ENCODE data around the gene UNC13C. TPM values are rescaled to one million over a fixed set of nuclear protein-coding genes. Genes with fewer than 3 reads are reported as not detected.

The UNC13C gene
- total and polyA plus RNA-seq, 8 donors, result 0.03 to 6.4 (median 2.3) TPM; not detected in 3

- no peak overlapping the region for H3K4me3 ChIP-seq
- H3K9me3 ChIP-seq, result no peaks in the 10 kb centered on the region
- WGBS, 5 donors, result 23 to 43% (median 37%) methylated on average over 3 of the region's 3 CpGs
- no peaks in the 10 kb centered on the region for H3K27me3 ChIP-seq
- no peaks in the 10 kb centered on the region for H3K4me1 ChIP-seq
- no peak for TF ChIP-seq POLR2A (IDR thresholded peaks at IDR 0.05)
- TF ChIP-seq POLR2AphosphoS5 (IDR thresholded peaks at IDR 0.05), result no peak
- no peak for TF ChIP-seq EP300 (IDR thresholded peaks at IDR 0.05)
- no peak for TF ChIP-seq CTCF (IDR thresholded peaks at IDR 0.05)
- H3K27ac ChIP-seq, result no peak overlapping the region
- intact Hi-C loops (cut with DNase I; ENCODE audit: low total_unique reads), result no loop called here
- H3K36me3 ChIP-seq, result no peaks in the 10 kb centered on the region
- peak in 1 of 2 donors; percentile 11 for DNase-seq
Measured at GRCh38 chr15:54064365-54064764, 86.1 kb downstream of the UNC13C start.

GRCh38 chr15:54066403-54066802, 88.2 kb downstream of the UNC13C start:
- no peak for DNase-seq
- Histone ChIP-seq H3K36me3 (no peaks in the 10 kb centered on the region), H3K4me1 (no peaks in the 10 kb centered on the region), H3K9me3 (no peaks in the 10 kb centered on the region), H3K27ac (no peak overlapping the region), H3K4me3 (no peak overlapping the region), H3K27me3 (no peaks in the 10 kb centered on the region)
- WGBS, 5 donors, result 73 to 85% (median 79%) methylated on average over 3 of the region's 3 CpGs
- intact Hi-C loops (cut with DNase I; ENCODE audit: low total_unique reads), result no loop called here
- no peak for TF ChIP-seq POLR2A (IDR thresholded peaks at IDR 0.05)
- no peak for TF ChIP-seq EP300 (IDR thresholded peaks at IDR 0.05)
- TF ChIP-seq POLR2AphosphoS5 (IDR thresholded peaks at IDR 0.05), result no peak

GRCh38 chr15:54082836-54083492, 104.7 kb downstream of the UNC13C start:
- peak in 5 of 7 experiments; percentile 30 to 67 (median 41) for TF ChIP-seq CTCF (IDR thresholded peaks at IDR 0.05)
- no peak for TF ChIP-seq POLR2A (IDR thresholded peaks at IDR 0.05)

GRCh38 chr15:54083501-54083900, 105.3 kb downstream of the UNC13C start:
- H3K36me3 ChIP-seq, result no peaks in the 10 kb centered on the region
- intact Hi-C loops (cut with DNase I; ENCODE audit: low total_unique reads), result no loop called here
- no peaks in the 10 kb centered on the region for H3K9me3 ChIP-seq
- no peak overlapping the region for H3K27ac ChIP-seq
- no peak overlapping the region for H3K4me3 ChIP-seq
- peaks cover 0 to 10% (median 0%) of the 10 kb centered on the region in 3 donors for H3K27me3 ChIP-seq
- WGBS, 5 donors, result 70 to 89% (median 80%) methylated on average over 4 of the region's 4 CpGs
- no peak for DNase-seq
- no peaks in the 10 kb centered on the region for H3K4me1 ChIP-seq
- TF ChIP-seq POLR2AphosphoS5 (IDR thresholded peaks at IDR 0.05) (no peak), EP300 (IDR thresholded peaks at IDR 0.05) (no peak)

More at GRCh38 chr15:54082836-54083492, 104.7 kb downstream of the UNC13C start:
- Histone ChIP-seq H3K27me3 (peaks cover 0 to 10% (median 0%) of the 10 kb centered on the region in 3 donors), H3K9me3 (no peaks in the 10 kb centered on the region), H3K27ac (no peak overlapping the region), H3K4me1 (no peaks in the 10 kb centered on the region), H3K4me3 (no peak overlapping the region), H3K36me3 (no peaks in the 10 kb centered on the region)
- 27 to 40% (median 34%) methylated on average over 7 of the region's 7 CpGs for WGBS, 5 donors
- intact Hi-C loops (cut with DNase I; ENCODE audit: low total_unique reads), result no loop called here
- peak in 1 of 2 donors; percentile 26 for DNase-seq

GRCh38 chr15:54083991-54084390, 105.8 kb downstream of the UNC13C start:
- TF ChIP-seq CTCF (IDR thresholded peaks at IDR 0.05), result no peak
- TF ChIP-seq POLR2AphosphoS5 (IDR thresholded peaks at IDR 0.05), result no peak
- TF ChIP-seq EP300 (IDR thresholded peaks at IDR 0.05), result no peak
- TF ChIP-seq POLR2A (IDR thresholded peaks at IDR 0.05), result no peak
- 68 to 86% (median 81%) methylated on average over 7 of the region's 7 CpGs for WGBS, 5 donors
- Histone ChIP-seq H3K27ac (no peak overlapping the region), H3K4me1 (no peaks in the 10 kb centered on the region), H3K4me3 (no peak overlapping the region), H3K9me3 (no peaks in the 10 kb centered on the region), H3K27me3 (peaks cover 0 to 10% (median 0%) of the 10 kb centered on the region in 3 donors), H3K36me3 (no peaks in the 10 kb centered on the region)
- intact Hi-C loops (cut with DNase I; ENCODE audit: low total_unique reads), result no loop called here
- no peak for DNase-seq
